NCI-H1105 treated with DMSO at 0.1 percent for 48 hours (cell line): ENCODE results near the gene NT5DC3.

ENCODE experiments used
- DNase-seq: peaks from one replicate; lab custom pipeline; 2025; lab: John Stamatoyannopoulos, UW

NT5DC3 gene

DNA sequence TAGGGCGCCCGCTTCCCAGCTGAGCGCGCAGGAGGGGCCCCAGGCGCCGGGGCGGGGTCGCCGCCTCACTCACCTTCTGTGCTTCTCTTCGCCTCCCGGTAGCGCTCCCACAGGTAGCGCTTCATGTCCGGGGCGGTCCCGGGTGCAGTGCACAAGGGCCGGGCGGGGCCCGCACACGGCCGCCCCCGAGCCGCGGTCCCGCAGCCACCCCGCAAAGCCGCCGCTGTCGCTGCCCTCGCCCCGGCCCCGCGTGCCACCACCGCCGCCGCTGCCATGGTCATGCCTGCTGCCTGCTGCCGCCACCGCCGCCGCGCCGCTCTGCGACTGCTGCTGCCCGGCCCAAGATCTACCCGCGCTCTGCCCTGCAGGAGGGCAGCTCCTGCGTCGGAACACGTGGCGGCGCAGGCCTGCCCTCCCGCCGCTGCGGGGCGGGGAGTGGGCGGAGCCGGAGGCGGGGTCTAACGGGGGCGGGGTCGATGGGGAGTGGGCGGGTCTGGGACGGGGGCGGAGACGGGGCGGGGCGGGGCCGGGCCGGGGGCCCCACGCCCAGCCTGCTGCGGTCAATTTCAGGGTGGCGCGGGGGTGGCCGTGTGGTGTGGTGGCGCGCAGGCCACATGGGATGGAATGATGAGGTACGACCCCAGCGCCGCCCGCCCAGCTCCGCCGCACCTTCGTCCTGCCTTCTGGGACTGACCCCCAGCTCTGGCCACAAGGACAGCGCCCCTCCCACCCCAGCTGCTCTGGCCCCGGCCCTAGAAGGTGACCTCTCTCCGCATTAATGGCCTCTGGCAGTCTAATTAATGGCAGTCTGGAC lies at the start of gene NT5DC3:
Gene NT5DC3, minus strand, starts transcription at position 359 of the 814 bp plus-strand sequence. Its CDS starts 78 bp downstream, at position 281.
- DNase-seq, result peak; percentile 73

DNA sequence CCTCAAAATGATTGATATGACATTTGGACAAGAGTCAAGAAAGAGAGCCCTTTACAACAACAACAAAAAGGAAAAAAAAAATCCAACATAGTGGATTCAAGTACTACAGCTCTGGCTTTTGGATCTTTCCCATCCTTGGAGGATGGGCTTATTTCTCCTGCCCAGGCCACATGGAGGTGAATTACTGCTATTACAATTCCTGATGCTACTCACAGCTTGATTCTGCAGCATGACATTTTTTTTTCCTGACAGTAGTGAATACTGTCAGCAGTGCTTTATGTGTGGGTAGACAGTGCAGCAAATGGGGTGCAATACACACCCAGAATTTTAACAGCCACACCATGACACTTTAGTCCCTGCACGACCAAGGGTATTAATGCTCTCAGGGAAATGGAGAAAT lies 46.7 kb upstream of the NT5DC3 start:
- no peak for DNase-seq

DNA sequence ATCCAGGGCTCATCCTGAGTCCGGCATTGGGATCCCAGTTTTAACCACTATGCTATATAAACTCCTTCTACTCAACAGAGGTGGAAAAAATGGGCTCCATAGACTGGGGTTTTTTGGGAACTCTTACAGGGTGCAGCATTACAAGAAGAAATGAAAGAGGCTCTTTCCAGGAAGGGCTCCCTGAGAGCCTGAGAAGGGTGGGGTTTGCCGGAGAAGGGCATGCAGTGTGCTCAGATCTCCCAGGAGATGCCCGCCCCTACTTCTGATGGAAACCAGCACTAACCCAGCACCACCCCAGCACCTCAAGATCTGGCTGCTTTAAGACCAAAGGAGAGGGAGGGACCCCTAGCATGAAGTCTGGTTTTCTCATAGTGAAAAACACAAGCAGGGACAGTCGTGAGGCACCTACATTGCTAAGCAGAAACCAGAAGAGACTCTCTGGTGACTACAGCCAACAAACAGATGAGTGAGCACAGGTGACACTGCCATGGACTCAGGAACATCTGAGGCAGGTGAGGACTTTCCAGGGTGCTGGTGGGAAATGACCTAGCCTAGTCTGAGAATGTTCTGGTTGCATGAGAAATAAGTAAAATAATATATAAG lies 45.3 kb upstream of the NT5DC3 start:
- no peak for DNase-seq

DNA sequence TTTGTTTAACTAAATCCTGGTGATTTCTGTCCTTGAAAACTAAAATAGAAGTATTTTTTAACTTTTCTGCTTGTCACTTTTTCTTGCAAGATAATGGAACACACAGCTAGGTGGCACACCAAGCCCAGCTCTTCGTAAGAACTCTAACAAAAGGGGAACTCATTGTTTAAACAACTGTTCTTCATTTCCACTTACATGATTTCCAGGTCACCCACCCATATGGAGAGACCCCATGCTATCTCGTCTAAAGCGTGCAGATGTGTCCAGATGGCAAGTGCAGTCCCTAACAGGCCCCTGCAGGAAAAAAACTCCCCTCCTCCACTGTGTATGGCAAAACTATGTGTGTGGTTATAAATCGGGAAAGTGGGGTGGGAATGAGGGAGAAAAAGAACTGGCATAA lies 43.3 kb upstream of the NT5DC3 start:
- peak; percentile 21 for DNase-seq

DNA sequence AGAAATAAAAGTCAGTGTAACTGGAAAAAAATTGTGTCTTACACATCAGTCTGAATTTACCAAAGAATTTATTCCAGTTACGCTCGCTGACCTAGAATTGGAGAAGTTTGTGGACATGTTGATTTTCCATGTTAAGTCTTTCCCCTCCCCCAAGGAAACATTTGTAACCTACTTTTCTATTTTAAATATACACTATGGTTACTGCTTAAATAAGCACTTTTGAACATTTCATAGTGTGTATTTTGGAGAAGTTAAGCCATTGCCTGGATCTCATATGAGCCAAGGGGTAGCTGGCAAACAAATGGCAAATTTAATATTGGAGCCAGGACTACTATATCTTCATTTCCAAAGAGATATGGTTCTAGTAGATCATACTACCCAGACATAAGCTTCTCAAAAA lies 42.9 kb upstream of the NT5DC3 start:
- DNase-seq, result no peak

DNA sequence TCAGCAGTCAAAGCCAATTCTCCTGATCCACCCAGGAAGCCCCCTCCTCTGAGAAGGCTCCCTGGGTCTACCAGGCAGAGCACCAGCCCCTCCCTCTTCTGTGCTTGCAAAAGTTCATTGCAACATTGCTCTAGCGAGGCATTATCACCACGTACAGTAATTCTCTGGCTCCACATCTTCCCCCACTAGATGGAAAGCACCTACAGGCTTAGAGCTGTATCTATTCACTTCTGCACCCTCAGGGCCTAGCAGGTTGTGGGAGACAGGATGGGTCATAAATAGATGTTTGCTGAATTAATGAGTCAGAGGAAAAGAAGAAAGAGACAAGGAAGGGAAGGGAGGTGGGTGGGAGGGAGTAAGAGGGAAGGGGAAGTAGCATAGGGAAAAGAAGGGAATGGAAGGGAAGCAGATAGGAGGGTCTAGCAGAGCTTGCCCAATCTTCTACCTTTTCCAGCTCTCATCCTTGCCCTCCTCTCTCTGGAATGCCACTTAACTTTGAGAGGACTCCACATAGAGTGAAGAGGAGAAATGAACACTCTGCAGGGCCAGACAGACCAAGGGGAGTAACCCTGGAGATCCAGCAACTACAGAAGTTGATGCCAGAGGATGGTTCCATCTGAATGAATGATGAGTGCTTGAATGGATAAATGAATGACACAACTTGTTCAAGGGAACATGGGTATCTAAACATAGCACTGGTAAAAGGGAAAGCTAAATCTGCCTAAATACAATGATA lies 42.0 kb upstream of the NT5DC3 start:
- no peak for DNase-seq

DNA sequence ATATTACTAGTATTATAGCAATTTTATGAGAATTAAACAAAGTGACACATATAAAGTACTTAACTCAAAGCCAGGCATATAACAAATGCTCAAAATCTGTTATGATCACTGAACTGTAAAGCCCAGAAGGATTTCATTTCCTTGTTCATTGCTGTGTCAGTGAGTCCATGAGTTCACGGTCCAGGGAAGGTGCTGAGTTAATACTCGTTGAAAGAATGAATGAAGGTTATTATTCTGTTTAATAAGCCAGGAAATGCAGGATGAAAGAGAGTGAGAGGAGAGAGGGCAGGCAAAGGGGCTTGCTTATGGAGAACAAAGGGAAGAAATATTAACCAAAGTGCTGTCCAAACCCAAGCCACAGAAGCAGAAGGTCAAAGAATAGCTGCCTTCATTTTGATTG lies 40.2 kb upstream of the NT5DC3 start:
- no peak for DNase-seq

DNA sequence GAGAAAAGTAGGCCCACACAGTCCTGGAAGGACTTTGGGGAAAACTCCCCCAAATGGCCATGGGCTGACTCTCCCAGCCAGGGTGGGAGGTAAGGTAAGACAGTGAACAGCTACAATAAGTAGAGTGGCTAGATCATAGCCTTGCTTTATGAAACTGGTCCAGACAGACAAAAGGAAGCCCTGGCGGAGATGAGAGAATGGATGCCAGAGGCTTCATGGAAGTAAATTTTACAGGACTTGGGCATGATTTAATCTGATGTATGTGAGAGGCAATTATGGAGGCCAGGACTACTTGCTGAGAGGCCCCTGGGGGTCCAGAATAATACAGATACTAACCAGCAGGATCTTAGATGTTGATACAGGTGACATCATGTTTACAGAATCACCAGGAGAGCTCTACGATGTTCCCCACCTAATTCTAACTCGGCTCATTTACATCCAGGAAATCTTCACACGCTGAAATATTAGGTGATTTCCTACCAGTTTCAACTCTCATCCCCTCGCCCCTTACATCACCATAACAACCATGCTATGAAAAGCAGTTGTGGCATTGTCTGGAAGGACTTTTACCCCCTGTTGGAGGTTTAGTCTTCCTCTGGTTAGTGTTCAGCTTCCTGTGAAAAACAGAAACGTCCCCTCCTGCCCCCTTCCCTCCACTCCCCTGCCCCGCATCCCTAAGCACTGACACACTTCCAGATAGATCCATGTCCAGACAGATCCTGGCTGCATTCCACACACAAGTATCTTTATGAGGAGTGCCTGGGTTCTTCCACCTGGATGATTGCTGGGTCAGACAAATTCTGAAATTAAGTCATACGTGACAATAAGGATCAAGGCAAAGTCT lies 39.5 kb upstream of the NT5DC3 start:
- DNase-seq, result no peak

DNA sequence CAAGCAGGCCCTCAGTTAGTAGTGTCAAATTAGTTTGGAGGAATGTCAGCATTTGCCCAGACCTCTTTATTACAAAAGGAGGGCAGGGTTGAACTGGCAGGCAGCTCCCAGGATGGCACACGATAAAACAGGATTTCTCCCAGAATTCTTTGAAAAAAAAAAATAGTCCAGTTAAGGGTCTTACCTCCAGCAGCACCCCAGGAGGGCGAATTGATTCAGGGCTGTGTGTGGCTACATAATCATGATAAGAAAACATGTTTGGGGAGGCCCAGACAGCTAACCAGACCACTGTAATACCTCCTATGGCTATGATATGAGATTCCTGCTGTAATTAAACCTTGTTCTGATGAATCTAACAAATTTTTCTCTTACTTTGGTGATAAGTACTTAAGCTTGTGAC lies 38.8 kb upstream of the NT5DC3 start:
- no peak for DNase-seq

DNA sequence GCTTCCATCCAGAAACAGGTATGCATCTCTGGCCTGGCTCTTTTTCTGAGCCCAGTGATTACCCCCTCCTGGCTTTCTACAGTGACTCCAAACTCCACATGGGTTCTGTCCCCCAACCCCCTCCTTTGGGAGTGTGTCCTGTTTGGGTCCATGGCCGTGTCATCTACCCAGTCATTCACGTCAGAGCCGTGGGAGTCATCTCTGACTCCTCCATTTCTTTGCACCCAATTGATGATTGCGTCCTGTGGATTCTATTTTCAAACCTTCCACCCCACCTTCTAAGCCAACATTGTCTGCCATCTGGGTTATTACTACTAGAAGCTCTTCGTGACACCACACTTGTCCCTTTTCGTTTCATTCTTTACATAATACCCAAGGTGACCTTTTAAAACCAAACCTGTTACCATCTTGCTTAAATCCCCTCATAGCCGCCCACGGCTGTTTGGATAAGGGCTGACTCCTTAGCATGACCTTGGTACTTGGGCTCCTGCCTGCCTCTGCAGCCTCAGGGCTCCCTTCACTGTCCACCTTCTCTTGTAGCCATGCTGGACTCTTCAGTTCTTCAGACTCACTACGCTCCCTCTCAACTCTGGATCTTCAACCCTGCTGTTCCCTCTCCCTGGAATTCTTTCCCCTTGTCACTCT lies 38.1 kb upstream of the NT5DC3 start:
- DNase-seq, result no peak

DNA sequence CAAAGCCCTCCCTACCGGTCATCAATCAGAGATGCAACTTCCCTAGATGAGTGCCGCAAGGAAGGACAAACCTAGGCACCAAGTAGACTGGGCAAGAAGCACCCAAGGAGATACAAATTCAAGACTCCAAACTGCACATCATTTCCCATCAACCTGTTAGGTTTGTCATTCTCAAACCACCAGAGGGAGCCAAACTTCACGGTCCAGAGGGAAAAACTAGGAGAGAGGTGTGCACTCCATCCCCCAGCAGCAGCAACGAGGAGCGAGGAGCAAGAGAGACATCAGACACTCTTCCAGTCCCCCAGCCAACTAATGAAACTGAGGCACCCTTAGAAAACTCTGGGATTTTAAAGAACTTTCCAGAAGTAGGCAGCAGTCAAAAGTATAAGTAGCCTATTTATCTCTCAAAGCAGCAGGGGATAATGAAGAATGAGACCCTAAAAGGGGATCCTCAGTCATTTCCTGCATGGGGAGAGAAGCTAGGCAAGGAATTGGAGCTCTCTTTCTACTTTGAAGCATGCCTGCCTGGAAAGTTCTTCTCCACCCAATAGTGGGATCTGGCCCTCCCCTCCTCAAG lies 37.0 kb upstream of the NT5DC3 start:
- peak; percentile 73 for DNase-seq

DNA sequence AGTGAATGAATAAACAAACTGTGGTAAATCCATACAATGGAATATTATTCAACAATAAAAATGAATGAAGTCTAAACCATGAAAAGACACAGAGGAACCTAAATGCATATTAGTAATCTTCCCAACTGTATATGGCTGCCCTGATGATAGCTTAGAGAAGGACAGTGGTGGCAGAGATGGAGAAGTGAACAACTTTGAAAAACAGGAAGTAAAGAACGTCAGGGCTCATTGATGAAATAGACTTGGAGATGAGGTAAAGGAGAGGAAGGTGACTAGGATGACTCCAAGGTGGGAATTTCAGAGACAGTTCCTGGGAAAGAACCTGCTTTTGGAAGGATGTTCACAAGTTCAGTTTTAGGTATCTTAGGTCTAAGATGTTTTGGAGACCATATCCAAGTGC lies 36.3 kb upstream of the NT5DC3 start:
- DNase-seq, result no peak

DNA sequence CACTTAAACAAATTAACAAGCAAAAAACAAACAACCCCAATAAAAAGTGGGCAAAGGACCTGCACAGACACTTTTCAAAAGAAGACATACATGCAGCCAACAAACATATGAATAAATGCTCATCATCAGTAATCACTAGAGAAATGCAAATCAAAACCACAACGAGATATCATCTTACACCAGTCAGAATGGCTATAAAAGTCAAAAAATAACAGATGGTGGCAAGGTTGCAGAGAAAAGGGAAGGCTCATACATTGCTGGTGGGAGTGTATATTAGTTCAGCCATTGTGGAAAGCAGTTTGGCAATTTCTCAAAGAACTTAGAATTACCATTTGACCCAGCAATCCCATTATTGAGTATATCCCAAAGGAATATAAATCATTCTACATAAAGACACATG lies 34.6 kb upstream of the NT5DC3 start:
- no peak for DNase-seq

DNA sequence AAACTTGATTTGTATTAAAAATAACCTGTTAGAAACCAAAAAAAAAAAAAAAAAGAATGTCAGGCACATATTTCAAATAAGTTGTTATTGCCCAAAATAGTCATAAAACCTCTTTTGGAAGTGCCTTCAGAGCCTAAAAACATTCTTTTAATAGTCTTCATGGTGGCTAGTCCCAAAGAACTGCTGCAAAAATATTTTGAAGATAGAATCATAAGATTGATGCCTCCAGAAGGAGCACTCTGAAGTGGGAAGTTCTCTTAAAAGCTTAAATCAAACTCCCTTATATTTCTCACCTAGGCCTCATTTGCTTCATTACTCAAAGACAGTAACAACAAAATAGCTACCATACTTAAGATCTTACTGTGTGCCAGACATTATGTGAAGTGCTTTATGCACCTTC lies 27.2 kb upstream of the NT5DC3 start:
- DNase-seq, result no peak

DNA sequence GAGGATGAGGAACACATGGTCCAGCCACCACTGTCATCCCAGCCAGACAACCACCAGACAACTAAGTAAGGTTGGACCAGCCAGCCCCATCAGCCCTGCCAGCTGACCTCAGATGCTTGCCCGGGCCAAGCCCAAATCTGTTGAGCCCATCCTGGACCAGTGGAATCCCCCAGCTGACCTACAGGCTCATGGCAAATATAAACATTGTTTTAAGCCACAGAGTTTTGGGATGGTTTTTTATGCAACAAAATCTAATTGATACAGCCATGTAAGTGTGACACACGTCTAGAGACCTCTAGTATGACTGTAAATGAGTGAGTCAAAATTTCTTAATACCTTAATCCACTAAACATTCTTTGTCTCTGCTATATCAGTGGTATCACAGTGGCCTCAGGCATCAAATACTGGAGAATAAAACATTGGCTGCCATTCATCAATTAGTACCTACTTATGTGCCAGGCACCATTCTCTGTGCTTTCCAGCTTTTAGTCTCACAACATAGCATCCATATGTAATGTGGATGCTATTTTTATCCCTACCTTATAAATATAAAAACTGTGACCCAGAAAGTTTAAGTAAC lies 24.2 kb upstream of the NT5DC3 start:
- no peak for DNase-seq

DNA sequence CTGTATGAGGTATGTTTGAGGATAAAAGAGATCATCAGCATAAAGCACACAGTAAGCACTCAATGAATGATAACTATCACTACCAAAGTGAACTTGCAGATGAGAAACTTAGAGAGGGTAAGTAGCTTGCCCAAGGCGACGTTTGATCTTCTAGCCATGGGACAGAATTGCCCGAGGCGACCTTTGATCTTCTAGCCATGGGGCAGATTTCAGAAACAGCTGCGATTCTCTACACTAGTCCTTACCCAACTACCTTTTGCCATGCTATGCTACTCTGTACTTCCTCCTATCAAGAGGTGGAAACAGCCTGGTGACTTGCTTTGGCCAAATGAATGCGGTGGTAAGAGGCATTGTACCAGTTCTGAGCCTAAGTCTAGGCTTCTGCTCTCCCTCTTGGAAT lies 23.7 kb upstream of the NT5DC3 start:
- DNase-seq, result no peak

DNA sequence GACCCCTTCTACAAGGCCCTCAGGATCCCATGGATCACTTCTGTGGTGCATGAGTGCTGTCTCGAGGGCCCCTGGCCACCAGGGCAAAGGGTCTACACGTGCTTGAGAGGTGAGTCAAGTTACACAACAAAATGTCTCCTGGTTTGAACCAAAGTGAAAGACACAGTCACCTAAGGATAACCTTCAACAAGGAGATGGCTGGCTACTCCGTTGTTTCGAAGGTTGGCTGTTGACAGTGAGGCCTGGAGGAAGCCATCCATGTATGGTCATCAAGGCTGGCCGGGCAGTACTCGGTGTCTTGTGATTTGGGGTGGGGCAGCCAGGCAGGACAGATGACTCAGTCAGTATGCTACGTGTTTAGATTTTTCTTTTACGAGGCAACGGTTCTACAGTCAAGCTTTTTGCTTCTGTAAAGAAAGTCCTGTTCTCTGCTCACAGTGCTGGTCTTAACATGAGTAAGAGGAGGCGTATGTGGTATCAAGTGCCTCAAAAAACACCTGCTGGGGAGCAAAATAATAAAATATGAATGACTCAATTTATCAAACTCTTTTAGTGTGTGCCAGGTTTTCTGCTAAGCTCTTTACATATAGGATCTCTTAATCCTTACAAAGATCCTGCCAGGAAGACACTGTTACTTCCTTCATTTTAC lies 18.0 kb upstream of the NT5DC3 start:
- no peak for DNase-seq

DNA sequence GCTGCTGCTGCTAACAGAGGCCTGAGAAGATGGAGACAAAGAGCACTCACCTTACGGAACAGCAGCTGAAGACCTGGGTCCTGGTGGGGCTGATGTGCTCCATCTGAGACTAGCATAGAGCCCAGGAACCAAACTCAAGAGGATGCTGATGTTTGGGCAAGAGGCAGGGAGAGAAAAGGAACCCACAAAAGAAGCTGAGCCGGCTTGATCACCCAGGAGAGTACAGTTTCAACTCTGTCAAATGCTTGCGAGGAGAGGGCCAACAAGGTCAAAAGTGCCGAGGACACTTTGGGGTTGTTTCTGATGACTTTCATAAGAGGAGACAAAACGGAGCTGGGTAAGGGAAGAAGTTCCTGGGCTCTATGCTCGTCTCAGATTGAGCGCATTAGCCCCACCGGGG lies 17.3 kb upstream of the NT5DC3 start:
- DNase-seq, result no peak

DNA sequence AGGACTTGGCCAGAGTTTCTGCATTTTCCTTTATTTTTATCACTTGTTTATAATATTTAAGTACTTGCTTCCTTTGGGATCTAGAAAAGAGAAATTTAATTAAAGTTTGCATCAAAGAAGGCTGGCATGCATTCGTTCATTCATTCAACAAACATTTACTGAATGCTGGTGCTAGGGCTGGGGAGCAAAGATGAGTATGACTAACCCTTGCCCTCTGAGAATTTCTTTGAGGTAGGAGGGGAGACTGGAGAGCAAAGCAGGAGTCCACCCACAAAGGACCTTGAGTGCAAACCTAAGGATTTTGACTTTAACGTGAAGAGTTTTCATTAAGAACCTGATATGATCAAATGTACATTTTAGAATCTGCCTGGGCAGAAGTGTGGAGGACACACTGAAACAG lies 16.1 kb upstream of the NT5DC3 start:
- DNase-seq, result no peak

DNA sequence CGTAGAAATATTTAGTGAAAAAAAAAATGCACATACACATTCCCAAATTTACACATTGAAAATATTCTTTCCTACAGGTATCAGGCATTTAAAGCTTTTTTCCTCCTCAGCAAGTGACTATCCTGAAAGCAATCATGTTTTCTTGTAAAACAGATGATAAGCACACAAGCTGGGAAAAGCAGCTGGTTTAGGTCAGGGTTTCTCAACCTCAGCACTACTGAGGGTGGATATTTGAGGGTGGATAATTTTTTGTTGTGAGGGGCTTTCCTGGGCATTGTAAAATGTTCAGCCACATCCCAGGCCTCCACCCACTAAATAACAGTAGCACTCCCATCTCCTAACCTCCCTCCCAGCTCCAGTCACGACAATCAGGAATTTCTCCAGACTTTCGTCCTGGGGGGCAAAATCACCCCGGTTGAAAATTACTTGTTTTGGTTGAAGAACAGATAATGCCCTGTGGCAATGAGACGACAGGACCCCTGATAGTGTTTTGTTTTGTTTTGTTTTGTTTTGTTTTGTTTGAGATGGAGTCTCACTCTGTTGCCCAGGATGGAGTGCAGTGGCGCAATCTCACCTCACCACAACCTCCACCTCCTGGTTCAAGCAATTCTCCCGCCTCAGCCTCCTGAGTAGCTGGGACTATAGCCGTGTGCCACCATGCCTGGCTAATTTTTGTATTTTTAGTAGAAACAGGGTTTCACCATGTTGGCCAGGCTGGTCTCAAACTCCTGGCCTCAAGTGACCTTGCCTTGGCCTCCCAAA lies 15.0 kb upstream of the NT5DC3 start:
- no peak for DNase-seq
